Activated CD4-positive, CD25-positive, alpha-beta regulatory T cell treated with anti-CD3 and anti-CD28 coated beads, Interleukin-2, amount 50 U/mL, for 72 hours (primary cell): ENCODE measurements around the gene CHRNG.

Source experiments
- DNase-seq: peaks from one replicate; pipeline ENCODE4 v3.0.0; 2021

The CHRNG gene

GRCh38 chr2:232586943-232587505 lies 47.5 kb downstream of the CHRNG start:
- DNase-seq = no peak

GRCh38 chr2:232587512-232587911 lies 48.0 kb downstream of the CHRNG start:
- no peak for DNase-seq

GRCh38 chr2:232588031-232588430 lies 48.5 kb downstream of the CHRNG start:
- DNase-seq = no peak

- no peak for DNase-seq
Measured at GRCh38 chr2:232588680-232589585, 49.4 kb downstream of the CHRNG start.

- no peak for DNase-seq
Measured at GRCh38 chr2:232592772-232593395, 53.4 kb downstream of the CHRNG start.

- no peak for DNase-seq
Measured at GRCh38 chr2:232593982-232594381, 54.5 kb downstream of the CHRNG start.
